Activated naive CD4-positive, alpha-beta T cell treated with anti-CD3 and anti-CD28 coated beads, Interleukin-2, amount 50 U/mL, for 72 hours (primary cell): Measurements from ENCODE around the gene ASTN2. TPM values are rescaled to one million over a fixed set of nuclear protein-coding genes. Genes with fewer than 3 reads are reported as not detected.
A peak's percentile ranks its signal among the peaks of the same experiment; 100 is the strongest.

Experiments
- ATAC-seq, 2 donors: fragments of 150-1000 bp; cut with Tn5 transposase; 2 replicates each; pipeline ENCODE4 v1.10.0; 2021; ENCODE audit warnings: mild to moderate bottlenecking in 2 of 2, moderate library complexity in 2 of 2
- DNase-seq, 2 donors: peaks; one replicate each; pipeline ENCODE4 v3.0.0; 2021 to 2022; ENCODE audit warnings: low spot score in 2 of 2
- H3K27ac Mint-ChIP-seq, 2 donors: one replicate each; pipeline ENCODE4 v1.8.0; 2022; ENCODE audit warnings: mild to moderate bottlenecking in 2 of 2, mixed read lengths in 2 of 2
- H3K36me3 Mint-ChIP-seq, 2 donors: one replicate each; pipeline ENCODE4 v1.8.0; 2022; ENCODE audit warnings: mixed read lengths in 2 of 2
- H3K9me3 Mint-ChIP-seq, 2 donors: one replicate each; pipeline ENCODE4 v1.8.0; 2022; ENCODE audit warnings: mixed read lengths in 2 of 2
- total RNA-seq, 2 donors: library from RNA; stranded (reverse); gene quantifications; one replicate each; pipeline ENCODE4 v1.2.3, GENCODE V29; 2022

ASTN2 gene
- total RNA-seq, 2 donors from 2014 or later = 4.5 to 5.4 TPM

DNA sequence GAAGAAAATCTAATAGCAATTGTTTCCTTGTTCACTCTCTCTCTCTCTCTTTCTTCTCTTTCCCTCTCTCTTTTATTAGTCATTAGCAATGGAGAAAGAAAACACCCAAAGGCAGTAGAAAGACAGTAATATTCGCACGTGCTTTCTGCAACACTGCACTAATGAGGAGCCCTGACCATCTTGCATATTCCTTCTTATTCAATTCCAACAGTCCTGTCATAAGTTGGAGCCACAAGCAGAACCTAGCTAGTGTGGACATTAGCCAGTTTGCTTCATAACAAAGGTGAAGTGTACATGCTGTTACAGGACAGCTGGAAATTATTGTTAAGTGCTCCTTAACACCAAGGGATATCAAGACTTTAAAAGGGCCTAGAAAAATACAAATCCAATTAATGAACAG lies 664.3 kb downstream of the ASTN2 start:
- peaks cover 0 to 2% of the 10 kb centered on the region in 2 donors for H3K36me3 Mint-ChIP-seq
- ATAC-seq (no peak), DNase-seq (no peak)
- no peak overlapping the region for H3K27ac Mint-ChIP-seq
- peaks cover 0 to 1% of the 10 kb centered on the region in 2 donors for H3K9me3 Mint-ChIP-seq

DNA sequence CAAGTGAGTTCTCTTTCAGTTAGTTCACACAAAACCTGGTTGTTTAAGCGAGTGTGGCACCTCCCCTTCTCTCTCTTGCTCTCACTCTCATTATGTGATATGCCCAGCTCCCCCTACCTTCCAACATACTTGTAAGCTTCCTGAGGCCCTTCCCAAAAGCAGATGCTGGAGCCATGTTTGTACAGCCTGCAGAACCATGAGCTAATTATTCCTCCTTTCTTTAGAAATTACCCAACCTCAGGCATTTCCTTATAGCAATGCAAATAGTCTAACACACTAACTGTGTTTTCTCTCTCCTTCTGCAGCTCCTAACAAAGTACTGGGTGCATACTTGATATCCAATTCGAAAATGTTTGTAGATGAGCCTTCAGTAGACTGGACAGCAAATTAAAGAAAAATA lies 665.1 kb downstream of the ASTN2 start:
- H3K36me3 Mint-ChIP-seq = no peaks in the 10 kb centered on the region
- DNase-seq (no peak), ATAC-seq (no peak)
- no peaks in the 10 kb centered on the region for H3K9me3 Mint-ChIP-seq
- no peak overlapping the region for H3K27ac Mint-ChIP-seq

DNA sequence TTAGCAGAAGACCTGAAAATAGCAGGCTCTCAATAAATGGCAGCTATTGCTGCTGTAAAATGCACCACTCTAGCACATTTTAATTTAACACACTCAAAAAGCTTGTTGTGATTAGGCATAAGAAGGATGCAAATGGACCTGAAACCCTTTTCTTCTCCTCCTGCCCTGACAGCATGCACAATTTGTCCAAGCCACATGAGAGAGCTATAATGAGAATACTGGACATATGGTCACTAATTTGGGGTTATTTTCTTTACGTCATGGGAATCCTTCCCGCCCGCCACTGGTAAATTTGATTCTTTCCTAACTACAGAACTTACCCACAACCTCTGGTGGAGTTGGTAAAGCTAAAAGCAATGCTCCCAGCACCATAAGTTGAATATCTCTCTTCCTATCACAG lies 665.7 kb downstream of the ASTN2 start:
- DNase-seq = no peak
- no peak for ATAC-seq
- H3K27ac Mint-ChIP-seq = no peak overlapping the region
- no peaks in the 10 kb centered on the region for H3K9me3 Mint-ChIP-seq
- no peaks in the 10 kb centered on the region for H3K36me3 Mint-ChIP-seq

DNA sequence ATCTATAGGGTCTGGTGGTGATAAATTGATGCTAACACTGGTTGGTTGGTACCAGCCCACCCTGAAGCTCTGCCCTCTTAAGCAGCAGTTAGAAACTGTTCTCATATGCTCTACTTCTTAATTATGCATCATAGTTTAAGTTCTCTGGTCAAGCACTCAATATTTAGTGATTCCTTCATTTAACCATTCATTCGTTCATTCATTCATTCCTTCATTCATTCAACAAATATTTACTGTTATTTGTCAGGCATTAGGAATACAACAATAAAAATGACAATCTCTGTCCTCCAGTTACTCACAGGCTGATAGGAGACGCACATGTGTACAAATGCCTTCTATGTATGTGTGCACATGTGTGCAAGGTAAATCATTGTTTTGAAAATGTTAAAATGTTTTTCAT lies 673.1 kb downstream of the ASTN2 start:
- Mint-ChIP-seq H3K27ac (no peak overlapping the region), H3K9me3 (peaks cover 0 to 3% of the 10 kb centered on the region in 2 donors), H3K36me3 (no peaks in the 10 kb centered on the region)
- no peak for DNase-seq
- no peak for ATAC-seq

DNA sequence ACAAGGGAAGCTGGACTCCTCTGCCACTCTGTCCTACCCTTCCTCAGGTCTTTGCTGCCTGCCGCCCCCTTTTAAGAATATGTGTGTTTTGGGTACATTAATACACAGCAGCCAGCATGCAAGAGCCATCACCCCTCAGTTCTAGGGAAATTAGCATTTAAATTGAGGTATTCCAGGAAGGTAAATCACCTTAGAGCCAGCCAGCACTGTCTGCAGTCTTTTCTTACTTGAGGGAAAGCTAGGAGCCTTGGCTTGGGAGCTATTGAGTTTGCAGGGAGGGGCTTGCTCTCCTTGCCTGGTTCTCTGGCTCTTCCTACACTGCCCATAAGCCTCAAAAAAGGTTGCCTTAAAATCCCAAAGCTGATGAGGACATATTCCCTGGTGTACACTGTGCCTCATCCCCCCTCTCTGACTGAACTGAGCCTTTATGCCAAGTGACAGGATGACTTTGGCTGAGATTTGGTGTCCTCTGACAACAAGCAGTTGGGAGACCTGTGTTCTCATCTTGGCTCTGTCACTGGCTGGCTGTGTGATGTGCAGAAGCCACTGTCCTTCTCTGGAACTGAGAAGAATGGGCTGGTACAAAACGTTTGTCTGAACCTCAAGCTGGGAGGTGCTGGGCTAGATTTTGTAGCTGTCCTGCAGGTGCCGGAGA lies 673.6 kb downstream of the ASTN2 start:
- Mint-ChIP-seq H3K36me3 (no peaks in the 10 kb centered on the region), H3K27ac (no peak overlapping the region), H3K9me3 (peaks cover 0 to 3% of the 10 kb centered on the region in 2 donors)
- ATAC-seq (no peak), DNase-seq (no peak)

DNA sequence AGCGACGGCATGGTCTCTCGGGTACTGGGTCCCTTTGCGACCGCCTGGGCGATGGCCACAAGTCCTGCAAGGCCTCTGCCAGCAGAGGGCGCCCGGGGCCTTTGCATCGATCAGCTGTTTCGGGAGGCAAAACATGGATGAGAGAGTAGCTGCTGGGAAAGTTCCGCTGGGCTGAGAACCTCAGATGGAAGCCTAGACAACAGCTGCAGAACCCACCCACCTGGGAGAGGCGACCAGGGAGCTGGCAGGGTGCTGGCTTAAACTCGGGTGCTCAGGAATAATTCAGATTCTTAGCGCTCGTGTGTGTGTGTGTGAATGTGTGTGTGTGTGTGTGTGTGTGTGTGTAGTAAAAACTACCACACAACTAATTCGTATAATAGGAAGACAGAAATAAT lies 677.7 kb downstream of the ASTN2 start:
- Mint-ChIP-seq H3K27ac (no peak overlapping the region), H3K36me3 (no peaks in the 10 kb centered on the region), H3K9me3 (peaks cover 0 to 3% of the 10 kb centered on the region in 2 donors)
- peak in 1 of 2 donors; percentile 80 for ATAC-seq
- peak in 1 of 2 donors; percentile 78 for DNase-seq

DNA sequence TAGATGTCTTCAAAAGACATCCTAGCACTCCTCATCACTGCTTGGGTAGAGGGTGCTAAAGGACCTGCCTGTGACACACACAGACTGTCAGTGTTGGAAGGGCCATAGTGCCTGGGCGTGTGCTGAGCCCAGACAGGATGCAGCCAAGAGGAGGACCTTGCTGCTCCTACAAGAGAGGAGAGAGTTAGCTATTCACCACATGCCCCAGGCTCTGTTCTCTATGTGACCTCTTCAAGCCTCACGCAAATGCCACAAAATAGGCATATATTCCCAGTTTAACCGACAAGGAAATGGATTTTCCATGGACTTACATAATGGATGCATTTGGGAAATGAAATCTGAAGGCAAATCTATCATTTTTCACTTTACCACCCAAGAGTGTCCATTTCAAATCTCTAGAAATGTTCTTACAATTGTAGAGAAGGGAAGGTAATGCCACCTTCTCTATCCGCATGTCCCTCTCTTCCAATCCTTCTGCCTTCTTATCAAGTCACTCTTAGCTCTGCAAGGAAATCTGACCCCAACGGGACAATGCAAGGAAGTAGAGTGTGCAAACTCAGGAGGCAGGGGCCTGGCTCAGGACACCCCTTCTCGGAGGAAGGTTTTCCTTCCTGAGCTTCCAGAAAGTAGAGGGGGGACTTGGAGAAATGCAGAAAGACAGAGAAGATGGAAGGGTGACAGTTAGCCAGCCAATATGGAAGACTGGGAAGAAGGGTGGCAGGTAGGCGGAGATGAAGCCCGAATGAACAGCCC lies 678.3 kb downstream of the ASTN2 start:
- no peak for DNase-seq
- Mint-ChIP-seq H3K27ac (no peak overlapping the region), H3K9me3 (peaks cover 0 to 3% of the 10 kb centered on the region in 2 donors), H3K36me3 (no peaks in the 10 kb centered on the region)
- ATAC-seq = no peak

DNA sequence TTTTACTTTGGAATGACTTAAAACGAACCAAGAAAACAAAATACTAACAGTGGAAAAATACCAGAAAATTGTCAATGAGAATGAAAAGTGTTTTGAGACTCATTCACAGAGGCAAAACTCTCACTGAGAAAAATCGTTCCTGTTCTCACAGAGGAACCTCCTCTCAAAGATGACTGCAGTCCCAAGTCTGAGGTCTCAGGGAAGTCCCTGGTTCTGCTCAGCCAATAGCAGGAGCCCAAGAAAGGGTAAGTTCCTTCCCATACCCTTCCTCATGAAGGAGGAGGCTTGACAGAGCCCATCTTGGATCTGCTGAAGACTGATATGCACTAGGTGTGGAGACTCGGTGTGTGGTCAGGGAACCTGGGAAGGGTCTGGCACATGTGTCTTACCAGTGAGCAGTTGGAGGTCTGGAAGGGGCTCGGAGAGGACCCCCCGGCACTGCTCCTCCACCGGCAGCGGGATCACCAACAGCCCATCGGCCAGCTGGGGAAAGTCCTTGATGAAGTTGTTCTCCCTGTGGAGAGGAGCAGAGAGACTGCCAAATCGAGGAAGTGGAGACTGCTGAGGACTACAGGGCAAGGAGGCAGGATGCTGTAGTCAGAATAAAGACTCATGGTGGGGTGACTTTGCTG lies 681.7 kb downstream of the ASTN2 start:
- H3K36me3 Mint-ChIP-seq = no peaks in the 10 kb centered on the region
- ATAC-seq (no peak), DNase-seq (no peak)
- no peak overlapping the region for H3K27ac Mint-ChIP-seq
- peaks cover 0 to 3% of the 10 kb centered on the region in 2 donors for H3K9me3 Mint-ChIP-seq

DNA sequence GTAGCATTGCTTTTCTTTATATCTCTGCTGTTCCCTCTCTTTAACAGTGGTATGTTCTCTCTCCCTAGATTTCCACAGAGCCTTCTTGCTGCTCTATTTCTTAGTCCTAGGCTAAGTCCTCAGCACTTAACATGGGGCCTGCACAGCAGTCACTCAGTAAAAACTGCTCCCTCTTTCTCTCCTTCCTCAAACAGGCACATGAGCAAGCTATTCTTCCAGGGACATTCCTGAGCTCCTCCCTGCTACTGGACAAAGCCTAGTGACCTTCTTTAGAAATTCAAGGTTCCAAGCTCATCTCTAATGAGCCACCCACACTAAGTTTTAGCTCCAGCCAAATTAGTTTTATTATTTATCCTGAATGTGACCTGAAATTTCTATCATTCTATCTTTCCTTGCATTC lies 688.3 kb downstream of the ASTN2 start:
- Mint-ChIP-seq H3K36me3 (no peaks in the 10 kb centered on the region), H3K27ac (no peak overlapping the region), H3K9me3 (no peaks in the 10 kb centered on the region)
- no peak for DNase-seq
- no peak for ATAC-seq

DNA sequence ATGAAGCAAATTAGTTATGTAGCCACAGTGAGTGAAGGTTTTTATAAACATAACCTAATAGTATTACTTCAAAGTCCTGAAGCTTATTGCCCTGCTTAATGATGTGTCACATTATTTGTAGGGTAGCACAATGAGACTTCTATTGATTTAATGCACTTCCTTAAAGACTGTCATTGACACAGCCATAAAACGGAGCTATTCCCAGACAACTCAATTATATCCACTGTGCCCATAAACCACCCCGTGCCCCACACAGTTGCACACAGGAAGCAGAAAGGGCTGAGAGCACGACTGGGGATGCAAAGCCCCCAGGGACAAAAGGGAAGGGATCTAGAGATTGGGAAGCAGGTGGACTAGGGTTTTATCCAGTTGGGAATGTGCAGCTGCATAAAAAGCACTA lies 690.7 kb downstream of the ASTN2 start:
- Mint-ChIP-seq H3K9me3 (peaks cover 0 to 4% of the 10 kb centered on the region in 2 donors), H3K36me3 (peaks cover 0 to 11% of the 10 kb centered on the region in 2 donors), H3K27ac (no peak overlapping the region)
- no peak for DNase-seq
- ATAC-seq = no peak

DNA sequence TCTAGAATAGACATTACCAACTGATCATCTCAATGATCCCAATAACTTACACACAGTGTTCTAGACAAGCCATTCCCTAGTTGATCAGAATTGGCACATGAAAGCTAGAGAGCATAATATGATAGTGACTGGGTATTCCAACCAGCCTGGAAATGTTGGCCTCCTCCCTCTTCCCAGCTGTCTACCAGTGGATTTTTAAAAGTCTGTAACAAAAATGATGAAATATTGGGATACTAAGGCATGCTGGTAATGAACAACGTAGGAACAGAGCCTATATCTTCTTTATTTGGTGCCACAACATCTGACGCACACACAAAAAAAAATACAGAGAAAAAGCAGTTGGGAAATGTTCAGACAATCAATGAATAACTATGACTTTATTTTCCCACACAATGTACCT lies 692.9 kb downstream of the ASTN2 start:
- no peak for DNase-seq
- ATAC-seq = no peak
- Mint-ChIP-seq H3K36me3 (peaks cover 0 to 16% of the 10 kb centered on the region in 2 donors), H3K9me3 (peaks cover 0 to 4% of the 10 kb centered on the region in 2 donors), H3K27ac (no peak overlapping the region)

DNA sequence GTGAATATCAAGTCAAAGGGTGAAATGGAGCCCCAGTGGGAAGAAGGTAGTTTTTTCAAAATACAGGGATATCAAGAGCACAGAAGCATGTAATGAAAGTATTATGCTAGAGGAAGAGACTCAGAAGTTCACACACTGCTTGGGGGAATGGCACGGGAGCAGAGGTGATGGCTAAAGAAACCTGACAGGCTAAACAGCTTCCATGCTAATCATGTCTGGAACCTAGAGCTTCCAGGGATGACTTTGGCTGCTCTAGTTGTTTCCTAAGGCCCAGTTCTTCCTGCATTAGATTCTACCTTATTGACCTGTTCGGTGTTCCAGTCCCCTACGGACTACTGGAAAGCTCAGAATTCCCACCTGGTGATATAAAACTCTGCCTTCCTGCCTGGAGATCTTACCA lies 693.4 kb downstream of the ASTN2 start:
- peaks cover 0 to 4% of the 10 kb centered on the region in 2 donors for H3K9me3 Mint-ChIP-seq
- DNase-seq = no peak
- H3K36me3 Mint-ChIP-seq = peaks cover 0 to 16% of the 10 kb centered on the region in 2 donors
- ATAC-seq = no peak
- H3K27ac Mint-ChIP-seq = no peak overlapping the region

DNA sequence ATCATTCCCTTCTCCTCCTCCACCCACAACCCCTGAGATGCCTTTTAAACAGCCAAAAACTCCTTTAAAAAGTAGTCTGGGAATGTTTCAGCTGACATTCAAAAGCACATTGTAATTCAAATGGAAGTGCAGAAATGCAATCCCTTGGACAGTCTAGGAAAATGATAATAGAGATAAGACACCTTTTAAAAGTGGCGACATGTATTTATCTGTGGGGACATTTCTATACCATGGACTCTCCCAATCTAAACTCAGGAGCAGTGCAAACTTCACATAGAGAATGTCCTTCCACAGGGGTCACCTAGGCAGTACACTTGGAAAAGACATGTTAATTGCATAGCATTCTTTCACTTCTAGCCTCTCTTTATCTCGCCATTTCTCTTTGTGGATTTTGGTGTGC lies 694.7 kb downstream of the ASTN2 start:
- Mint-ChIP-seq H3K27ac (no peak overlapping the region), H3K9me3 (peaks cover 0 to 4% of the 10 kb centered on the region in 2 donors), H3K36me3 (peaks cover 0 to 16% of the 10 kb centered on the region in 2 donors)
- DNase-seq (no peak), ATAC-seq (no peak)

DNA sequence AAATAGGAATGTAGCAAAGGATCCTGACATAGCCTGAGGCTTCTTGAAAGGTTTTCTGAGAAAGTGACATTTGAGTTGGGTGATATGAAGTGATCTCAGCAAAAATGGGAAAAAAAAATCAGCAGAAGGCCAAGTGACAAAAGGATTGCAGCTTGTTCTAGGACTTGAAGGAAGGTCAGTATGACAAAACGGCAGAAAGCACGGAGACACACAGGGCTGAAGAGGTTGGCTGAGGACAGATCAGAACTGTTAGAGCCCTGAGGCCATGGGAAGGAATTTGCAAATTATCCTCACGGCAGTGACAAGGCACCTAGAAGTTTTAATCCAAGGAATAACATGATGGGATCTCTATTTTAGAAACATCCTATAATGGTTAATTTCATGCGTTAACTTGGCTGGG lies 696.7 kb downstream of the ASTN2 start:
- DNase-seq (no peak), ATAC-seq (no peak)
- Mint-ChIP-seq H3K27ac (no peak overlapping the region), H3K36me3 (peaks cover 0 to 16% of the 10 kb centered on the region in 2 donors), H3K9me3 (peaks cover 0 to 4% of the 10 kb centered on the region in 2 donors)

DNA sequence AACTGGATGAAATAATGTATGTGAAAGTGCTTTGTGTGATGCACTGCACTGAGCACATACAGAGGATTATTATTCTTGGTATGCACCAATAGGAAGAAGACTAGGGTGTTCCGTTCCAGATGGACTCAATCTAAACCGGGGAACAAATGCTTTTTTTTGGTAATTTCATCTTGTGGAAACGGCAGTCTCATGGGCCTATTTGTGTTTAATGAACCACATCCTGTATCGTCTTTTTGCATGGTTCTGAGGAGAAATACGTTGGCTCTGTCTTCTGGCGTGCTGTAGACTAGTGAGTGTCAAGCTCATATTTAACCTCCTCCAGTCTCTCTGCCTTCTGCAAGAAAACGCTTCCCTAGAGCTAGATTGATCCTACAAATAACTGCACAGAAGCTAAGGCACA lies 697.7 kb downstream of the ASTN2 start:
- peaks cover 0 to 16% of the 10 kb centered on the region in 2 donors for H3K36me3 Mint-ChIP-seq
- no peak for ATAC-seq
- H3K27ac Mint-ChIP-seq = no peak overlapping the region
- peaks cover 0 to 4% of the 10 kb centered on the region in 2 donors for H3K9me3 Mint-ChIP-seq
- DNase-seq = no peak

DNA sequence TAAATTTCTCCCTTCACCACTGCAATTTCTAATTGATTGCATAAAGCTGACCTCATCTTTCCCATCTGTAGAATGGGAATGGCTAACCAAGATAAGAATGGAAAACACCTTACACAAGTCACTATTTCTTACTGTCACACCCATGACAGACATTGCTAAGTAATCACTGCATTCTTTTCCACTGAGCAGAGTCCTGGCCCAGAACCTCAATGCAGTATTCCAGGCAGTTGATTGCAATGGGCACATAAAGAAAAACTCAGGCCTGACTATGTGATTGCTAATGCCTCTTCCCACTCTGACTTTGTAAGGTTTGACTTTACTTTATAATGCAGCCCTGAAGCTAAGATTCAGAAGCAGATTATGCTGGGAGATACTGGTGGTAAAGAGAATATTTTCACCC lies 698.4 kb downstream of the ASTN2 start:
- no peak for ATAC-seq

DNA sequence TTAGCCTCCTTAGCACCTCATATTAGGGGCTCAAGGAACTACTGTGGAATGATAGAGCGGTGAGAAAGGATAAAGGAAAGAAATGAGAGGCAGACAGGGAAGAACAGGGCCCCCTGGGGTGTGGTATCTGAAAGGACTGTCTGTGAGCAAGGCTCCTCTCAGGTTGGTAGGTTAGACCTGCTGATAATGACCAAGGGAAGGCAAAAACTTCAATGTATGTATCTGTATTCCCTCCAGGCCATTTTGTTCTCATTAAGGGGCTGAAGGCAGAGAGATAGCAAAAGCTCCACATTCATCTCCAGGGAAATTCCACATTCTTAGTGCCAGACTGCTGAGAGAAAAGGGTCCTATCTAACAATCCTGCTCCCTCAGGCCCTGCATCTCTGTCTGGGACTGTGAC lies 699.1 kb downstream of the ASTN2 start:
- DNase-seq (no peak), ATAC-seq (no peak)
- Mint-ChIP-seq H3K27ac (no peak overlapping the region), H3K9me3 (peaks cover 0 to 4% of the 10 kb centered on the region in 2 donors), H3K36me3 (peaks cover 0 to 13% of the 10 kb centered on the region in 2 donors)

More for the DNA sequence above, 698.4 kb downstream of the ASTN2 start:
- Mint-ChIP-seq H3K36me3 (peaks cover 0 to 16% of the 10 kb centered on the region in 2 donors), H3K9me3 (peaks cover 0 to 4% of the 10 kb centered on the region in 2 donors), H3K27ac (no peak overlapping the region)
- no peak for DNase-seq
